GM19452 (cell line): ENCODE results near the gene RPP25L.

ENCODE experiments used
- ATAC-seq: cut with Tn5 transposase; IDR thresholded peaks from one replicate; pipeline ENCODE4 v1.9.1; 2021; ENCODE audit not compliant: unreplicated experiment

Gene RPP25L

DNA sequence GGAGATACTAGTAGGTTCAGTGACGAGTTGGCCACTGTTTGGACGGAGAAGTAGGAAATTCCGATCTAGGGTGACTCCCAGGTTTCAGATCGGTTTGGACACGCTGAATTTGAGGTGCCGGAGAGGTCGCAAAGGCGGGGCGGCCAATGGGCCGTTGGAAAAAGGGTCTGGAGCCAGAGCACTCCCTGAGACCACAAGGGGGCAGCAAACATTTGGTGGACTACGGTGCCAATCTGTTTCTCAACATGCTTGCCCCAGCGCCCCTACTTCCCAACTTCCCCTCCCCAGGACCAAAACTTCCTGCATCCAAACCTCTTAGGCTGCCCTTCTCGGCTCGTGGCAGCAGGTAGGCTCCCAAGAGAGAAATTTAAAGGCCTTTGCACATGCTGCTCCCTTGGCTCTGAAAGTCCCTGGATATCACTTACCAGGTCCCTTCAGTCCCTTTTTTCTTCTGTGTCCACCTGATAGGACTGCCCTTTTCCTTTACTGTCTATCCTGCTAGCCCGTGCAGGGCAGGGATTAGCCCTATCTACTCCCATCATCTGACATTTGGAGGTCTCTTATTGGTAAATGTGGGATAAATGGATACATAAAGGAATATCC, 992 bp upstream of the RPP25L start:
- ATAC-seq: no peak

- ATAC-seq: no peak
These were observed 566 bp downstream of the RPP25L start for GRCh38 chr9:34611251-34611810.

DNA sequence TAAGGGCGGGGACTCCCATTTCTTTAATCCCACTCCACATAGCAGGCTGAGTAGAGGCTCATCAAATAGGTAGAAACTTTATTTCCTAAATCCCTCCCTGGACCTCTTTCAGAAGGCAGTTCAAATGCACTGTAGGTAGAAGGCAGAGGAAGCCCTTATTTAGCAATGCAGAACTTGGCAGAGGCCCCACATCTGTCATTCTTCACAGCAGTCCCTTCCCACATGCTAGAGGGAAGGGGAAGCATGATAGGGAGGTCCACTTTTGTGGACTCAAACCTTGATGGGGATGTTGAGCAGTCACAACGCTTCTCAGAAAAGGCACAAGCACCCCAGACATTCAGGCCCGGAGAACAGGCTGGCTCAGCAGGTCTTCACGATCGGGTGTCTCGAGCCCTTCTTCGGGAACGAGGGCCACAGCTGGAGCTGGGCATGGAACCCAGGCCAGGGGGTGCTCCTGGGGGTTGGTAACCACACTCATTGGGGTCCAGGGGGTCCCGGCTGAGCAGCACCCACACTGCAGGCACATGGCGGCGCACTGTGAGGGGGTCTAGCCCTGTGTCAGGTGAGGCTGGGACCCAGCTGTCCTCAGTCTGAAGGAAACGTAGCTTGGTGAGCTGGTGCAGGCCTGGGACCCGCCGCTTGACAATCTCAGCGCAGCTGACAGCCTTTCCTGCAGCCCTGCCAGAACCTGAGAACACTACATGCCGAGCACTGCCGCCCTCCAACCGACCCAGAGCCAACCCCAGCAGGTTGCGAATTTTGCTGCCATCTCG, 1.3 kb downstream of the RPP25L start:
- no peak for ATAC-seq

DNA sequence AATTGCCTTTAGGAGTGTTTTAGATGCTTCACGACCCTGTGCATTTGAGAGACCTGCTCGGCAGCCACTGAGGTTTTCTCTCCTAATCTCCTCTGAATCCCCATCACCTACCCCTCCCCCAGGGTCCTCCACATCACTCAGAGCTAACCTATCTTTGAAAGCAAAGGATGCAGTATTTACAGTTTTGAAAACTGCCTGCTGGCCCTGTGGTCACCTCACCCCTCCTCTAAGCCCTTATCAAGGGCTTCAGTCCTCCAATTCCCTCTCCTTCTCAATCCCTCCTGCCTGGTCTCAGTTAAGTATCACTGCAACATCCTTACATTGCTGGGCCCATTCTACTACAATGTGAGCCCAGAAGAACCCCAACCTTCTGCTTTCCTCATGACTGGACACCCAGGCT, 4.6 kb downstream of the RPP25L start:
- ATAC-seq: no peak

GRCh38 chr9:34606905-34607304, 5.0 kb downstream of the RPP25L start:
- ATAC-seq: no peak

DNA sequence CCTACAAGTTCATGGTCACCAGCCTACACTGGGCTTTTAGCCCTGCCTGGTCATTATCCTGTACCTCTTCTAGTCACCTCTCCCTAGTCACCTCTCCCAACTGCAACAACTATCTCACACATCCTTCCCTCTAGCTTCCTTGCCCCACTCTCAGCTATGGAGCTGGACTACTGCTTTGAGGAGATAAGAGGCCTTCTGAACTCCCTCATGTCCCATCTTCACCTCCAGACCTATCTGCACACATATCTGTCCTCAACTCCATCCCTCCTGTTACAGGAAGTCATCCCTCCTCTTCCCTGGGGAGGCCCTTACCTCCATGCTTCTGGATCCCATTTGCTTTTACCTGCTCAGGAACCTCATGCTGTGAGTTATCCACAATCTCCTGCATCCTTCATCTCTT, 5.7 kb downstream of the RPP25L start:
- no peak for ATAC-seq

GRCh38 chr9:34603610-34604231, 8.2 kb downstream of the RPP25L start:
- peak; percentile 56 for ATAC-seq

DNA sequence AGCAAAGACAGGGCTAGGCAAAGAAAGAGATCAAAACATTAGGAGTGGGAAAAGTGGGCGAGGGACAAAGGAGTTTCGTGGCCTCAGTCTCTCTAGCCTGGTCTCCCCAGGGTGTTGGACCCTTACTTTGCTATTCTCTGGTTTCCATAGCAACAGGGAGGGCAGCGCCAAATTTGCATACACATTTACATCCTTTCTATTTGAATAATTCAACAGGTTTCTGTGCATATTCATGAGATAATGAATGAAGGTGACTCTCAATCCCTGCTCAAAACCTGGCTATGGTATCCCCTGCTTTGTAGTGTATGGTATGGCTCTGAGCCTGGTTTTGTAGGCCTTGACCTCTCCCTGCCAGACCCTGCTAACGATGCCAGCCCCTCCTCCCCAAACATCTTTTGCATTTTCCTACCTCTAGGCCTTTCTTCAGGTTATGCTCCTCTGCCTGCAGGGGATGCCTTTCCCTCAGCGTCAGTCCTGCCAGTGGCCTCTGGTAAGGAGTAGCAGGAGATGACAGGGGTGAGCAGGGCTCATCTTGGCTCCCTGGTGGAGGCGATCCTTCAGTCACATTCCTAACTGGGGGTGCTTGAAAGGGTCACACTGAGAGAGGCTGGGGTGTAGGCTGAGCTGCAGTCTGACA, 9.8 kb downstream of the RPP25L start:
- no peak for ATAC-seq

DNA sequence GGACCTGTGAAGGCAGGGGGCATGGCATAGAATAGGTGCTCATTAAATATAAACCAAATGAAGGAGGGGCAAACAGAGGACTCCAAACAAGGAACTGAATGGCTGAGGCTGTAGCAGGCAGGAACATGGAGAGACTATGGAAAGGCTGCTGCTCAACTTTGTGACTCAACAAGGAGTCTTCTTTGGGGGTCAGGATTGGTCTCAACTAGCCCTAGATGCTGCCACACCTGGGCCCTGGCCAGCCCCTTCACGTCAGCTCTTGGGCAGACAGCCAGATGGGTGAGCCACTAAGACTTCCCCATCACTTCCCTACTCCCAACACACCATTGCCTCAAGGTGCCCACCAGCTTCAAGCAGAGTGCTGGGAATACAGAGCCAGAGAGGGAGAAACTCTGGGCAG, 11.0 kb downstream of the RPP25L start:
- no peak for ATAC-seq

- no peak for ATAC-seq
These were observed 12.4 kb downstream of the RPP25L start for GRCh38 chr9:34599546-34599945.

DNA sequence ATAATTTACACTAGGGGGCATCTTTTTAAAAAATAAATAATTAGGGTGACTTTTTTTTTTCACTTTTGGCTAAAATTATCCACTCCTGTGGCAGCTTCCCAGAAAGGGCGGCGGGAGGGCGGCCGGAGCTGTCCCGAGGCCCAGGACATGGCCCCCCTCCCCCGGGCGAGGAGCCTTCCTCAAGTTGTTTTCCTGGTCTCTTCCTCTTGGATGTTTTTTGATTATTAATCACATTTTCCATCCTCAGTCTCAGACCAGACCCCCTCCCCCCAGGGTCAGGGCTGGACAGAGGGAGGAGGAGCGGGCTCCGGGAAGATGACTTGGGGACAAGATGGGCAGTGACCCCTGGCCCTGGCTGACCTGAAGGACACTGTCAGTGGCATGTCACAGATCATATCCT, 17.7 kb downstream of the RPP25L start:
- no peak for ATAC-seq

DNA sequence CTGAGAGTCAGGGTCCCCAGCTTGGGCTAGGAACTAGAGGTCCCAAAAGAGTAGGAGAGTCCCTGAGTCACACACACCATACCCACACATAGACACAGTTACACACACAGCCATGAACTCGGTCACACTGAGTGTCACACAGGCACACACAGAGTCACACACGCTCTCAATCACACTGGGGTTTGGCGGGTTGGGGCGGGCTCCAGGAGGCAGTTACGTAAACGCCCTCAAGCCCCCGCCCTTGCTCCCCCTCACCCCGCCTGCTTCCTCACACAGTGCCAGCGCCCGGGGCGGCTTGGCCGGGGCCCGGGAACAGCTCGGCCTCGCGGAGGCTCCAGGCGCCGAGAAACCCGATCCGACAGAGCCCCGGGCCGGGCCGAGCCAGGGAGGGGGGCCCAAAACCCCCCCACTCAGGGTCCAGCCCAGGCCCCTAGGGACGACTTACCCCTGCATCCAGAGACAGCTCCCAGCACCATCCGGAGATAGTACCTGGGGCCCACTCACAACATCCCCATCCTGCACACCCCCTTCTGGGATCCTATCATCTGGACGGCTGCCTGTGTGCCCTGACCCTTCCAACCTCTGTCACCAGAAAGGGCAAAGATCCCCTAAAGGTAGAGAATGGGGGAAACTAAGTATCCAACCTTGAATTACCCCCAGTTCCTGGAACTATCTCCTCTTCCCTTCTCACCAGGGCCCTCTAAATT, 18.8 kb downstream of the RPP25L start:
- no peak for ATAC-seq

DNA sequence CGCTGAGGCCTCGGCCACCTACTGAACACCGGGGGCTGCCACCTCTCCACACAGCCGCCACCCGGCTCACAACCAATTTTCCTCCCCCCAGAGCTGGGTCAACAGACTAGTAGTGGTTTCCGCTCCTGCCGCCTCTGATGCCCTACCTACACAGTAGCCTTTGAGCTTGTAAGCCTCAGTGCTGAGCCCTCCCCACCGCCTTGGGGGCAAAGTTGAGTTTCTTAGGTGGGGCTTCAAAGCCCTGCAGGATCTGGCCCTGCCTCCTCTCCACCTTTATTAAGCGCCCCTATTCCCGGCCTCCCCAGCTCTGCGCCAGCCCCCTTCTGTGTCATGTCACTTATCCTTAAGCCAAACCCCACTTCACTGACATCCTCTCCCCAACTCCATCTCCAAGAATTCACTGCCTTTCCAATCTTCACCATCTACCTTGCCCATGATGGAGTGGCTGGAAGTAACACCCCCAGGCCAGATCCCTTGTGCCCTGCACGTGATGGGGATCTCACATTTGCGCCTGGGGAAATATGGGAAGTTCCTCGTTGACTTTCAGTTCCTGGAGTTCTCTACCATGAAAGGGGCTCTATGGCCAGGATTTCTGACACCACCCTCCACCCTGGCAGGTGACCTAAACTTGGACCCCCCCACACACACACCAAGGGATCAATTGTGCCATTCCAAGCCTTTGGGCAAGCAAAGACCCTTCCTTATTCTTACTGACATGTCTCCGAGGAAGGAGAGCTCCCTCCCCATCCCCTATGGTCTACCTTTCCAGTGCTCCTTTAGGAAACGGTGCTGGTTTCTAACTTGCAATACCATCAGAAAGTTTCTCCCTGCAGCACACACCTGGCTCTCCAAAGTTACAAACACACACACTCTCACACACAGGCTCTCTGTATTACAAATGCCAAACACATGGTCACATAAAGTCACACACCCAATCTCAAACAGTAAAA, 19.7 kb downstream of the RPP25L start:
- ATAC-seq: no peak

GRCh38 chr9:34591248-34591916, 20.5 kb downstream of the RPP25L start:
- ATAC-seq: no peak

DNA sequence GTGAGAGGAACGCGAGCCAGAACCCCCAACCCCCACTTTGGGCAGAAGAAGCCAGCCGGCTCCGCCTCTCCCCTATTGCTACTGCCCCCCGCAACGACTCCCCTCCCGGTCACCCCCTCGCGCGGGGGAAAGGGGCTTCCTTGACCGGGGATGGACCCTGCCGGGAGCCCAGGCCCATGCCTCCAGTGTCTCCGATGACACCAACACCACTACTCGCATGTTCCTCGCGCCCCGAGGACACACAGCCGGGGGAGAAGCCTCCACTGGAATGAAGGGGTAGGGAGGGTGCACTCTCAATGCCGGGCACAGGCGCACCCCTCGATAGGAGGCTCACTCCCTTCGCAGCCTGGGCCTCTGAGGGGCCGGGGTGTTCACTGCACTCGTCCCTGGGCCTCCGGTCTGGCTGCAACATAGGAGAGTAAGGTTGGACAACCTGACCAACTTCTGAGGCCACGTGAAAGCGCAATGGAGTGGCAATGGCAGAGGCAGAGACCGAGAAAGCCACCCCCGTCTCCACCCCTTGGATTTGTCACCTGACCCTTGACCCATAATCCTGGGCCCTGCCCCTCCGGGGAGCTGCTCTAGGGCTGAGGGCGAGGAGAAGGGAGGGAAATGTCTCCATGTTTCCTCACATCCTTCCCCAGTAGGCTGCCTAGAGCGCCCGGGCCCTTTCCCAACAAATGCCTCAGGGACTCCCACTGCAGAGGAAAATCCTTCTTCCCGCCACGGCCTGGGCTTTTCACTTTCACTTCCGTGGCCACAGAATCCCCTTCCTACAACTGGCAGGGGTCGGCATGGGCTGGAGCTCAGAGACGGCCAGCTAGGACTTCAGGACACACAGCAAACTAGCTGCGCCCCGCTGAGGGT, 21.3 kb downstream of the RPP25L start:
- no peak for ATAC-seq

DNA sequence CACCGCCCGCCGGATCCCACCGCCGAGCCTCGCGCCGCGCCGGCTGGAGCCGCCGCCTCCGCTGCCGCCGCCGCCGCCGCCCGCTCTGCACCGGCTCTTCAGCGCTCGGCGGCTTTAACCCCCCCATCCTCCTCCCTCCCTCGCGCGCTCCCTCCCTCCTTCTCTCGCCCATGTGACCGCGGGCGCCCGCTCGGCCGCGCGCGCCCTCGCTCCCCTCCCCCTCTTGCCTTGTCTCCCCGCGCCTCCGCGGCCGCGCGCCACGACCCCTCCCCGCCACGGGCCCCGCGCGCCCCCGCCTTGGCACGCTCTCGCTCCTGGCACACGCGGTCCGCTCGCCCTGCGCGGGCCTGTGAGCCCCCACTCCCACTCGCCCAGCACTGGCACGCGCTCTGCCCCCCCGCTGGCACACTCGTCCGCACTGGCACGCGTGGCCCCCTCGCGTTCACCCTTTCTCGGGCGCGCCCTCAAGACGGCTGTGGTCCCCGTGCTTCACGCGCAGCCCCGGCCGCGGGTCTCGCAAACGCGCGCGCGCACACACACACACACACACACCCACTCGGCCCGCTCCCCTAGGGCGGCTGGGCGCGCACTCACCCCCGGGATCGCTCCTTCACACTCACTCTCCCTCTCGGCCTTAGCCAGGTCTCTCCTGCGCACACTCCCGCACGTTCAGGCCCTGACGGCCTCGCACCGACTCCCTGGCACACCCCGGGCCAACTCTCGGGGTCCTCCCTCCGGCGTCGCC, 22.1 kb downstream of the RPP25L start, which contains the start of gene CNTFR:
Gene CNTFR (minus strand): TSS at position 89 of the 745 bp plus-strand sequence. CDS start 20,743 bp downstream, outside the sequence.
- ATAC-seq: no peak
